GM19023 (cell line): ENCODE results near the gene C1GALT1.
A peak's percentile ranks its signal among the peaks of the same experiment; 100 is the strongest.
"Not testable (repeated sequence)": the region's sequence is repeated elsewhere in the genome, so short reads cannot be mapped to it uniquely, and the experiment has no call there.

Source experiments
- ATAC-seq: cut with Tn5 transposase; IDR thresholded peaks from one replicate; pipeline ENCODE4 v1.9.1; 2021; ENCODE audit warnings: mild to moderate bottlenecking, moderate library complexity; ENCODE audit not compliant: unreplicated experiment

Gene C1GALT1

DNA sequence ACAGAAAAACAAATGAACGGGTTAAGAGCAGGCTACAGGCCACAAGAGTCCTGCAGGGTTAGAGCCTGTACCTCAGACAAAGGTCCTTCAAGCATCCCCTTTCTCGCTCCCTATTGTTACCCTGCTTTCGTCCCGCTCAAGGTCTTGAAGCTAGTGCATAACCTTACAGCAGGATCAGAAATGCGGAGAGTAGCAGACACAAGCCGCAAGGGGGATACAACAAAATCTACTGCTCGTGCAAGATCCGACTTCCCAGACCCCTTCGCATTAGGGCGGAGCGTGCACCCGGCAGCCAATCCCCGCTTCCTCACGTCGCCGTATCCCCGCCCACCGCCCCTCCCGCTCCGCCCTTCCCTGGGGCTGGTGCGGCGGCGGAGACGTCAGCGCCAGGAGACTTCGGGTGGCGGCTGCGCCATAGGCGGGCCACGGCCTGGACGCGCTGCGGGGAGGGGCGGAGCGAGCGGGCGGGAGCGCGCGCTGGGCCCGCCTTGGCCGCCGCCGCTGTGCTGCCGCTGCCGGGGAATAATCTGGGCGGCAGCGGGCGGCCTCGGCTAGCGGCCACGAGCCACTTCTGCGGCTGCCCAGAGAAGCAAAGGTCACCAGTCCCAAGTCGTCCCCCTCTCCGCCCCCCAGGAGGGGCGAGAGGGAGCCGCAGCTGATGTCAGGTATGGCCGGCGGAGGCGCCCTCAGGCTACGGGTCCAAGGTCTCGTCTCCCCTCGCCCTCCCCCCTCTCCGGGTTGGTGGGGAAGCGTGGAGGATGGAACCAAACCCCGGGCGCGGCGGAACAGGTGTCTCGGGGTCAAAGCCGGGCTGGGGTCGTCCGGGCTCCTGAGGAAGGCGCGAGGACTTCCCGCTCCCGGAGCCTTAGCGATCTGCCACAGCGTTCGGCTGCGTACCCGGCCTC is at the start of gene C1GALT1:
C1GALT1 (plus strand) TSS at position 389 of the 905 bp plus-strand sequence. CDS start 51,776 bp downstream, outside the sequence.
- ATAC-seq: peak; percentile 84

DNA sequence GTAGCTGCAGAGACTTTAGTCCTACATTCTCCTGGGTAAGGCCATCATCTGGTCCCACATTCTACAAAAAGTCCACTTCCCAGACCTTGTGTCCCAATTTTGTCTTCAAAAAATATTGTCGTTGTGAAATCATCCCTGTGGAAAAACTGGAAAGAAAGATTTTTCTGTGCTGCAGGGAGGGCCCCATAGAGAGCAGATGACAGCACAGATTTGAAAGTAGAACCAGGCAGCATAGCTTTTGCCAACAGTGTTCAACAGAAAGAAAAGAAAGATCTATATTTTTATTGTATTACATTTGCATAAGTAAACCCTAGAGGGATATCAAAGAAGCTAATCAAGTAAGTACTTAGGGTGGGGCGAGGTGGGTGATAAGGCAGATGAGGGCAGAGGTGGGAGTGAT is 48.3 kb upstream of the C1GALT1 start:
- ATAC-seq: no peak

DNA sequence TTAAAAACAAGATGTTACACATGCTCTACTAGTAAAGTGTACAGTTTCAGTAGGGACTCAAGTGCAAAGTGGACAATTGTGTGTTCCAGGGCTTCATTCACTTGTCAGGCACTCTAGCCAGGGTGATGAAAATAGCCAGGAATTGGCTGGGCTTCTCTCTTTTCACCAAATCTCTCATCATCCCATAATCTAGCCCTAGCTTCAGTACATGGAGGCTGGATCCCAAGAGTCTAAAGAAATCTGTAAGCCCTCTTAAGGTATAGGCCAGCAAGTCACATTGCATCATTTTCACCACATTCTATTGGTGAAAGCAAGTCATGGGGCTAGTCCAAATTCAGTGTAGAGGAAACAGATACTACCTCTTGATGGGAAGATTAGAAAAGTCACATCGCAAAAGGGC is 47.3 kb upstream of the C1GALT1 start:
- ATAC-seq: no peak

DNA sequence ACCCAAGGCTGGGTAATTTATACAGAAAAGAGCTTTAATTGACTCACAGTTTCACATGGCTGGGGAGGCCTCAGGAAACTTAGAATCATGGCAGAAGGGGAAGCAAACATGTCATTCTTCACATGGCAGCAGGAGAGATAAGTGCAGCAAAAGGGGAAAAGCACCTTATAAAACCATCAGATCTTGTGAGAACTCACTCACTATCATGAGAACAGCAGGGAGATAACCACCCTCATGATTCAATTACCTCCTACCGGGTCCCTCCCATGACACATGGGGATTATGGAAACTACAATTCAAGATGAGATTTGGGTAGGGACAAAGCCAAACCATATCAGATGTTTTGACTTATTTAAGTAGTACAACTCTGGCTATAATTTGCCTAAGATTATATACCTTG is 46.4 kb upstream of the C1GALT1 start:
- not testable (repeated sequence) for ATAC-seq

DNA sequence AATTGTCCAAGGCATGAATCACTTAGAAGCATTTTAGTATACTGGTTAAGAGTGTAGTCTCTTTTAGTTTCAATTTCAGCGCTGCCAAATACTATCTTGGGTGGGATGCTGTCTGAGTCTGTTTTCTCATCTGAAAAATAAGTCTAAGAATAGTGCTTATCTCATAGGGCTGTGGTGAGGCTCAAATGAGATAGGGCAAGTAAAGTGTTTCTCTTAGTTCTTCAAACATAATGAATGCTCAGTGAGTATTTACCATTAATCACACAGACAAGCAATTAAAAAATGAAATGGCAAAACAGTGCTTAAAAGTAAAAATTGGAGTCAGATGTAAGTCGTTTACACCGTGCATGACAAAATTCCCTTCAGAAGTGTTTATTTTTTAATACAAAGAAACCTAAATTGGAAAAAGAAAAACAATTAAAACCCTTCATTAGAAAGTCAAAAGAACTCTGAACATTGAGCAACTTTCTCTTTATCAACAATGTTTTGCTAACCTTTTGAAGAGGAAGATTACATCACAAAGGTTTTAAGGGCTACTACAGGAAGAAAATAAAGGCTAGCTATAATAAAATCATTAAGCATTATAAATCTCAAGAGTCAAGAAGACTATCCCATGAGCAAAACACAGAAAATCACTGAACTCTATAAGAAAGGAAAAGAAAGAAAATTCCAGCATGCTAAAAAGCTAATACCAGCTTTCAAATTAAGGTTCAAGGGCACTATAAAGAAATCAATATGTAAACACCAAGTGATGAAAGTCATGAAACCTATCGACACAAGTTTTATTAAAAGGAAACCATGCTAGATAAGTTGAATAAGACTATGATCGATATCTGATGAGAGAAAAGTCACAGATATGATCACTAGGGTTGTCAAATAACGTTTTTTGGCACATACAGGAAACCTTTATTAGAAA is 45.6 kb upstream of the C1GALT1 start:
- no peak for ATAC-seq

DNA sequence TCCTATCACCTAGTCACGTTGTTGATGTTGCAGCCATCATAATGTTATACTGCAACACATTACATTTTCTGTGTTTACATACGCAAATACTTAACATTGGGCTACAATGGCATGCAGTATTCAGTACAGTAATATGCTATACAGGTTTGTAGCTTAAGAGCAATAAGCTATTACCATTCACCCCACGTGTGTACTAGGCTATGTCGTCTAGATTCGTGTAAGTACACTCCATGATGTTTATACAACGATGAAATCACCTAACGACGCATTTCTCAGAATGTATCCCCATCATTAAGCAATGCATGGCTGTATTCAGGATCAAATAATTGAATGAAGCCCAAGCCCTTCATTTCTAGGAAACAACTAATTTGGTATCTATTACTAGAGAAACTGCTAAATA is 43.4 kb upstream of the C1GALT1 start:
- no peak for ATAC-seq

DNA sequence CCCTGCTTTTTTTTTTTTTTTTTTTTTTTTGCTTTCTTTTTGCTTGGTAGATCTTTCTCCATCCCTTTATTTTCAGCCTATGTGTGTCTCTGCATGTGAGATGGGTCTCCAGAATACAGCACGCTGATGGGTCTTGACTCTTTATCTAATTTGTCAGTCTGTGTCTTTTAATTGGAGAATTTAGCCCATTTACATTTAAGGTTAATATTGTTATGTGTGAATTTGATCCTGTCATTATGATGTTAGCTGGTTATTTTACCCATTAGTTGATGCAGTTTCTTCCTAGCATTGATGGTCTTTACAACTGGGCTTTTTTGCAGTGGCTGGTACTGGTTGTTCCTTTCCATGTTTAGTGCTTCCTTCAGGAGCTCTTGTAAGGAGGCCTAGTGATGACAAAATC is 38.9 kb upstream of the C1GALT1 start:
- ATAC-seq: not testable (repeated sequence)

DNA sequence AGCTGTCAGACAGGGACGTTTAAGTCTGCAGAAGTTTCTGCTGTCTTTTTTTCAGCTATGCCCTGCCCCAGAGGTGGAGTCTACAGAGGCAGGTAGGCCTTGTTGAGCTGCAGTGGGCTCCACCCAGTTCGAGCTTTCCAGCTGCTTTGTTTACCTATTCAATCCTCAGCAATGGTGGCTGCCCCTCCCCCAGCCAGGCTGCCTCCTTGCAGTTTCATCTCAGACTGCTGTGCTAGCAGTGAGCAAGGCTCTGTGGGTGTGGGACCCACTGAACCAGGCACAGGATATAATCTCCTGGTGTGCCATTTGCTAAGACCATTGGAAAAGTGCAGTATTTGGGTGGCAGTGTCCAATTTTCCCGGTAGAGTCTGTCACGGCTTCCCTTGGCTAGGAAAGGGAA is 37.2 kb upstream of the C1GALT1 start:
- ATAC-seq: not testable (repeated sequence)

DNA sequence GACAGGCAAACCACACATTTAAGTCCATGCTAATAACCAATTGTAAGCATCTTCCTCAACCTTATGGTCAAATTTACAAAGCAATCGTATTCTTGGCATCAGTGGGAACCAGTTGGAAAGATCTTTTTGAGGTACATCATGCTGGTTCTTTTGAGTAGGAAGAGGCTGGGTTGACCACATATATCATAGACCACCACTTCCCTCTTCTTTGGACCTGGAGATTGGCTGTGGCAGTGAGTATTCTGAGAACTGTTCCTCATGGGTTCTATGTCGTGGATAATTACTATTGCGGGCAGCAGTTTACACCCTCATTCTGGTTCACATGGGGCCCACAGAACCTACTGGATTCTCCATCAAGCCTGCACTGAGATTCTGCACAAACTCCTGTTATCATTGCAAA is 35.5 kb upstream of the C1GALT1 start:
- no peak for ATAC-seq

DNA sequence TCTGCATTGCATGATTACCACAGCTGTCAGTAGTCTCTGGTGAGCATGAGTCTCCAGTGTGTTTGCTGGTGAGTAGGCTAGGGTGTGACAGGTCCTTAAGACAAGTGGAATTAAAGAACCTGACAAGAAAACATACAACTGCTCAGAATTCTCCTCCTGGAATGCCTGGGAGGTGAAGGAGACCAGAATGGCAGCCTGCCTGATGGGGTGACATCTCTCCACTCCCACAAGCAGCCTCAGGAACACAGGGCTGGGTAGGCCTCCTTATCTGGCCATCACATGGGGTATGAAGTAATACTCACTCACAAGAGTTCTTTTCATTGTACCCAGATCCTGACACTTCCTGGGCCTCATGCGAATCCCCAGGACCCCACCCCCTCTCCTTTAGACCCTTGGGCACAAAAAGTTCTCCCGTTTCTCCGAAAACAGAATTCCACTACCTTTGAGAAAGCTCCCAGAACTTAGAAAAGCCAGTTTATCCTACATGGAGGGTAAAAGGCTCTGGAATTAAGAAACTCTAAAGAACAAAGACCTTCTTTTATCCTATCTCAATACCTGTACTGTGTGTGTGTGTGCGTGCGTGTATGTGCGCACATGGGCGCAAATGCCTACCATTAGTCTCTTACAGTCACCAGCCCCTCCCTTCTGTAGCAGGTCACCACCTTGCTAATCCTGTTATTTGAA is 33.4 kb upstream of the C1GALT1 start:
- ATAC-seq: no peak

DNA sequence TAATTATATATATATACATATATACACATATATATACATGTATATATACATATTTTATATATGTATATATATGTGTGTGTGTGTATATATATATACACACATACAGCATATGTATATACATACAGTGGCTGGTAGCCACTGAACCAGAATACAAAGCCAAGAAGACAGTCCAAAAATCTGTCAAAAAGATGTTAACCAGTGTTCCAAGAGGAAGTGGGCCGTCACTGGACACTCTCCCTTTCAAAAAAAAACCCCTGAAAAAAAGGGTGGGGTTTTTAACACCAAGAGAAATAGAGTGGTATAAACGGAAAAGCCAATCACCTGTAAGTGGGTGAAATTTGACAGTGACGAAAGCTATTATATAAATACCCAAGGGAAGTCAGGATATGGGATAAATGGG is 31.1 kb upstream of the C1GALT1 start:
- no peak for ATAC-seq

DNA sequence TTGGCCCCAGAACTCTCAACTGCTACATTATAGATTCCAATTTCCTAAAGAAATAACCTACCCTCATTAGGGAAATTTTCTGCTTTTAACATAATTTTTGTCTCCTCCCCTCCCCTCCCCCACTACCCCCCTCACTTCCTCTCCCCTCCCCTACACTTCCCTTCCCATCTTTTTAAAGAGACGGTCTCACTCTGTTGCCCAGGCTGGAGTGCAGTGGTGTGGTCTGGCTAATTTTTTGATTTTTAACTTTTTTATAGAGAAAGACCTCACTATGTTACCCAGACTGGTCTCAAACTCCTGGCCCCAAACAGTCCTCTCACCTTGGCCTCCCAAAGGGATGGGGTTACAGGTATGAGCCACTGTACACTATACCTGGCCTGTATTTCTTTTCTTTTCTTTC is 30.5 kb upstream of the C1GALT1 start:
- no peak for ATAC-seq

DNA sequence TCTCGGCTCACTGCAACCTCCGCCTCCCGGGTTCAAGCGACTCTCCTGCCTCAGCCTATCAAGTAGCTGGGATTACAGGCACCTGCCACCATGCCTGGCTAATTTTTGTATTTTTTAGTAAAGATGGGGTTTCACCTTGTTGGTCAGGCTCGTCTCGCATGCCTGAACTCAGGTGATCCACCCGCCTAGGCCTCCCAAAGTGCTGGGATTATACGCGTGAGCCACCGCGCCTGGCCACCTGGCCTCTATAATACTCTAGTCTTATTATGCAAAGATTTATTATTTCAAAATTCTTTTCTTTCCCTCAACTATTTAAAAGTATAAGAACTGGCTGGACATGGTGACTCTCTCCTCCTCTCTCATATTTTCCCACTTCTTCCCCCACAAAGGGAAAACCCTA is 30.0 kb upstream of the C1GALT1 start:
- no peak for ATAC-seq

DNA sequence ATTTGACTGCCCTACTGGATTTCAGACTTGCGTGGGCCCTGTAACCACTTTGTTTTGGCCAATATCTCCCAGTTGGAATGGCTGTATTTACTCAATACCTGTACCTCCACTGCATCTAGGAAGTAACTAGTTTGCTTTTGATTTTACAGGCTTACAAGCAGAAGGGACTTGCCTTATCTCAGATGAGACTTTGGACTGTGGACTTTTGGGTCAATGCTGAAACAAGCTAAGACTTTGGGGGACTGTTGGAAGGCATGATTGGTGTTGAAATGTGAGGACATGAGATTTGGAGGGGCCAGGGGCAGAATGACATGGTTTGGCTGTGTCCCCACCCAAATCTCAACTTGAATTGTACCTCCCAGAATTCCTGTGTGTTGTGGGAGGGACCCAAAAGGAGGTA is 28.0 kb upstream of the C1GALT1 start:
- ATAC-seq: not testable (repeated sequence)

DNA sequence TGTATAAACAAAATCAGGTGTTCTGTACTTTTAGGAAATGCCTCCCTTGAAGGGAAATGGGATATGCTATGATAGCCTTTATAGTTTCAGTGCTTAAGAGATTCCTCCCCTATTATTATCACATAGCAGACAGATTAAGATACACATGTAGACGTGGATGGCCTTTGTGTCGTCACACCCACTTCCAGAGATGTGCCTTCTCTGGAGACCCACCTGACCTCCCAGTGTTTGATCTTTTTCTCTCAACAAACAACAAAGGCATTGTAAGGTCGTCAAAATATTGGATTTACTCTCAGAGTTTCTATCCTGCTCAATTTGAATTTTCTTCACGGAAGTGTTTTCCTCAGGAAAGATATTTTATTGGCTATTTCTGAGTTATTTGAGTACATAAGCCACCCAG is 25.7 kb upstream of the C1GALT1 start:
- ATAC-seq: no peak

DNA sequence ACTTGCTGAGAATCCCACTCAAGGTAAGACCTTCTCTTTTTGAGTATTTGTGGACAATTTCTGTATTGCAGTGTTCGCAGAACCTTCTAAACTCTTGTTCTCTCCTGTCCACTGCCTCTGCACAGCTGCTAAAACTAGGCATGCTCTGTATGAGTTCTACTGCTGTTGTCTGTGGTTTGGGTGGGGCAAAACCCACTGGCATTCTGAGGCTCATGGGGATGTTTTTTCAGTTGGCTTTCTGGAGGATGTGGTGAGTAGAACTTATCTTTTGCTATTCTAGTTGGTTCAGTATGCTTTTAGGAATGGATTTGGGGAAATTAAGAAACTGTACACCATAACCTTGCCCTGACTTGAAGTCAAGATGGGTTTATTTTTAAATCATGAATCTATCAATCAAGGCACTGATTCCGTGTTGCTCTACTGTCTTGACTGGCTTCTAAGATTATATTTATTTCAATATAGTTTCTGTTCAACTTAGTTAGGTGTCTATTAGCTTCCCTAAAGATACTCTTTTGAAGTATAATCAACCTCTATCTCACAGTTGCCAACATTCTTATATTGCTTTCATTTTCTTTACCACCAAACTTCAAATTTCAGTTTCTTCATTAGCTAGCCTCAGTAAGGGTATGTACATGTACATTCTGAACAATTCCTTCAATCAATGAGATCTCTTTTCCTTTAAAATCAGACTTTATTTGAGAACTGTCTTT is 25.0 kb upstream of the C1GALT1 start:
- peak; percentile 79 for ATAC-seq

DNA sequence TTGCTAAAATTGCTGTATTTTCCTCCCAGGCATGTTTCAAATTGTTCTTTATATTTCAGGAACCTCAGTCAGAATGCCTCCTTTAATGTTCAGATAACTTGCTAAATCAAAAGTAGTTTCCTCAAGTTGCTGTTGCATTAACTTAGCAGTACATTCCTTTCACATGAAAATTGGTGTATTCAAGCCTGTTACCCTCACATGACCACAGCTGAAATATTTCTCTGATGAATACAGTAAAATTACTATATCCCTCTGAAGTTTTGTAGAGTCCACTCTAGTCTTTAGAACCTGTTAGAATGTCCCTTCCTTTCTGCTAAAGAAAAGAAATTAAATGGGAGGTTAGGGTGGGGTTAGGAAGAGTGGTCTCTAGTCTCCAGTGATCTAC is 24.5 kb upstream of the C1GALT1 start:
- ATAC-seq: no peak

DNA sequence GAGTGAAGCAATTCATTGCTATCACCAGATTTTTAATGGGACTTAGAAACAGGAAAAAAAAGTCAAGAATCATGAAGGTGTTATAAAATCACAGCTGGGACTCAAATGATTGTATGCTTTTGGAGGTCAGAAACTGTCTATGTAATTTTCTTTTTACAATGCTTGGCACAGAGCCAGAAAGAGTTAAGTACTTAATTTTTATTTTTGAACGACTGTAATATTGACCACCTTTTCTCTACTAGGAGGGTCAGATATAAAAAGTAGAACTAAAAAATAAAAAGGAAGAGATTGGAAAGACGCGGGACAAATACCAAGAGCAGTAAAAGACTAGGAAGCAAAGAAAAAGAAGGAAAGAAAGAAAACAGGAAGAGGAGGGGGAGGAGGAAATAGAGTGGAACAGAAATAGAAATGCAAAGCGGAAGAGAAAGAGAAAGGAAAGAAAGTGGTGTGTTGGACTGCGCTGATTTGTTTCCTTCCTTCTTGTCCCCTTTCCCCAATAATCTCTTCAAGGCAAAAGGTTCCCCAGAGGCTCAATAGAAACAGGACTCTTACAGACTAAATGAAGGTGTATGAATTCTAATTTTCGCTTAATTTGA is 23.2 kb upstream of the C1GALT1 start:
- no peak for ATAC-seq

DNA sequence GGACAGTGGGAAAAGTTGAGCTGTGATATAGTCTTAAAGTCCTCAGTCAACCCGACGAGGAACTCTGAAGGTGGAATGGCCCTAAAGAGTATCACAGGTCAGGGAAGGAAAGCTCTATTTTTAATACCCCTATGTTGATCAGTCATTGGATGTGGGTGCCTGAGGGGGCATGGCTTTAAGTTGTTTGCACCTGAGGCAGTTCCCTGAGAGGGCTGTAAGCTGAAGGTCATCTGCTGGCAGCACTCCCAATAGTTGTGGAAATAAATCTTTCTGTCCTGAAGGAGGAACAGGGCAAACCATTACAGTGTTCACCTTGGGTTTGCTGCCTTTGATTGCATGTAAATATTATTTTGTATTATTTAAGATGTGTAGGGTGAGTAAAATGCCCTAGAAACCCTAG is 17.8 kb upstream of the C1GALT1 start:
- no peak for ATAC-seq

DNA sequence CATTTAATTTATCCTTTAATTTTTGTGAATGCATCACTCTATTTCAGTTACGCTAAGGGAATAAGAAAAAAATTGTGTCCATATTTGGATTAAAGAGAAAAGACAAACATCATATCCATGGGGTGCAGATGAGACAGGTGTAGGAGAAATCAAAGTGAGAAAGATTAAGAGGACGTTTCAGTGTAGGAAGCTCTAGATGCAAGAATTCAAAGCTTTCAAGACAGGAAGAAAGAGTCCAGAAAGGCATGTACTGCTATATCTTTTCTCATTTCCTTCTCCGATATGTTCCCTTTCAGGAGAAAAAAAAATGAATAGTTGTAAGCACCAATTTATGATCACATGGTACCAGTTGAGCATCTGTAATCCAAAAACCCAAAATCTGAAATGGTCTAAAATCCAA is 17.0 kb upstream of the C1GALT1 start:
- no peak for ATAC-seq
